ENCODE results near the gene BAIAP2L1.

The BAIAP2L1 gene

DNA sequence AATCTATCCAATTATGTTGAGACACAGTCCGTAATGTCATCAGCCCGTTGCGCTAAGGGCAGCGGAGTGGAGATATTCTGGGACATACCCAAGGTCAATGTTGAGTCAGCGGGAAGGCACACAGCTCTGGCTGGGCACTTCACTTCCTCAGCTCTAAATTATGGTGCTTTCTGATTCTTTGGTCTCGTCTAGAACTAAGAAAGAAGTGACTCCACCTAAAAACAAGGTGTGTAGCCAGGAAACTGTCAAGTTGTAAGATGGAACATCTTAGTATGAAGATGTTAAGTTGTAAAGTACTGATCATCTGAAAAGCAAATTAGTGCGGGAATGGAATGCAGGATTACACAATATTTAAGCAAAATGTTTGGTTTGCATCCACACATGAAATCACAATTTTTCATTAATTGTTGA lies 43.1 kb downstream of the BAIAP2L1 start:
- DNase-seq: no peak

DNA sequence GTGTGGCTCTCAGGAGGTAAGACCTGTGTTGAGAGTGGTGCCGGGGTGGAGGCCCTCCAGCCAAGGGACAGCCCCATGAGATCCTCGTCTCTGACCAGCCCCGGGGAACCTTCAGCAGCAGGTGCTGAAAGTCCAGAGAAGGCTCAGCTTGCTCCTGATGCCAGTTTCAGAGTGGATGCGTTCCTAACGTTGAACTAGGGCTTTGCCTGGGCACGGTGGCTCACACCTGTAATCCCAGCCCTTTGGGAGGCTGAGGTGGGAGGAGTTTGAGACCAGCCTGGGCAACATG lies 45.7 kb downstream of the BAIAP2L1 start:
- no peak for DNase-seq

GRCh38 chr7:98354511-98355249 lies 46.2 kb downstream of the BAIAP2L1 start:
- DNase-seq: no peak

GRCh38 chr7:98354052-98354451 lies 46.8 kb downstream of the BAIAP2L1 start:
- DNase-seq: no peak

DNA sequence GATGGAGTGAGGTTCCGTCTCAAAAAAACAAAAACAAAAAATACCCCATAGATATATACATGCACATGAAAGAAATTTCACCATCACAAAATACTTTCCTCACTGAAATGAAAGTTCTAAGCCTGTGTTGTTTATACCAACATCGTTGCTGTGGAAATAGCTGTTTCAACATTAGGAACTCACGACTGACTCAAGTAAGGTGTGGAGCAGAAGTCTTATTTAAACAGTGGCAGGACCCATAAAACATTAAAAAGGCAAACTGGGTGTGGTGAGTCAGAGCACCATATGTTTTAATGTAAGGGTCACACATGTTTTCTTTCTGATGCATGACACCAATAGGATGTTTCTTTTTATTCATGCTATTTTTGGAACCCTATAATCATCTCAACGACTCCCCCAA lies 48.3 kb downstream of the BAIAP2L1 start:
- DNase-seq: no peak

- no peak for DNase-seq
Observed at GRCh38 chr7:98351136-98351535, 49.8 kb downstream of the BAIAP2L1 start.

- DNase-seq: no peak
Observed at GRCh38 chr7:98348726-98349474, 52.0 kb downstream of the BAIAP2L1 start.

DNA sequence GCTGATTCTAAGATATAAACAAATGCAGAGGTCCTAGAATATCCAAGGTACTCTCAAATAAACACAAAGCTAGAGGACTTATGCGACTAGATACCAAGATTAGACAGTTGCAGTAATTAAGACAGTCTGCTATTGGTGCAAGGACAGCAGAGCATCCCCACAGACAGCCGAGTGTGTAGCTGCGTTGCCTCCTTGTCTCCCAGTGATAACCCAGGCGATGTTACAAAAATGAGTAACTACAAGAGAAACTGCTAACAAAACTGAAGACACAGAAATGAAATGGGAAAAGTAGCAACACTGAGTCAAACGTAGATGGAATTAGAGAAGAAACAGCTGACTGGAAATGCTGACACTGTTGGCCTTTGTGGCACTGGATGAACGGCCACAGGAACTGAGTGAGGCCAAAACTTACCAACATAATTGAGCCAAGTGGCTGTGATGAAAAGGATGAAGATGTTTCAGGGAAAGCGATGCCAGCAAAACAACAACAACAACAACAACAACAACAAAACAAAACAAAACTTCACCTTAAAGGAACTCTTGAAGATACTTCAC lies 54.3 kb downstream of the BAIAP2L1 start:
- no peak for DNase-seq

- no peak for DNase-seq
Observed at GRCh38 chr7:98341106-98341505, 59.8 kb downstream of the BAIAP2L1 start.

DNA sequence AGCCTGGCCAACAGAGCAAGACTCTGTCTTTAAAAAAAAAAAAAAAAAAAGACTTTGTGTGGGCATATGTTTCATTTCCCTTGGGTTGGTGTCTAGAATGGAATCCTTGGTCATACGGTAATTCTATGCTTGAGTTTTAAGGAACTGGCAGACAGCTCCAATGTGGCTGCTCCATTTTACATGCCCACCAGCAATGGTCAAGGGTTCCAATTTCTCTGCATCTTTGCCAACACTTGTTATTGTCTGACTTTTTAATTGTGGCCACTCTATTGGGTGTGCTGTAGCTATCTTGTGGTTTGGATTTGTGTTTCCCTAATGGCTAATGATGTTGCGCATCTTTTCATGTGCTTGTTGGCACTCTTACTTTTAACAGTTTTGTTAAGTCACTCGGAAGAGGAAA lies 61.8 kb downstream of the BAIAP2L1 start:
- DNase-seq: no peak

GRCh38 chr7:98338441-98338840 lies 62.4 kb downstream of the BAIAP2L1 start:
- DNase-seq: no peak

GRCh38 chr7:98335411-98335977 lies 65.4 kb downstream of the BAIAP2L1 start:
- no peak for DNase-seq

DNA sequence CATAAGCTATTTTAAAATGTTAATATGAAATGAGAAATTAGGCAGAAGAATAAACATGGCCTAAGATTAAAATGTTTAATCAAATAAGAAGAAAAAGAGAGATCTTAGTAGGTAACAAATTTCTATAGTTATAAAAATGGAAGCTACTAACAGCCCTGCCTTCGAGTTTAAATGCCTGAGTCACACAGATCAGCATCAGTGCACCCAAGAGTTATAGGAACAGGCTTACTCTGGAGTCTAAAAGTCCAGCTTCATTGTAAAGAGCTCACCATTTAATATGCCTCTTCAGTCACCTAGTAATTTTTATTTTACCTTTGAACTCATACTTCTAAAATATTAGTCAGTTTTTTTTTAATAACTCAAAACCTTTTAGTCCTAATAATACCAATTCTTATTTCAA lies 66.8 kb downstream of the BAIAP2L1 start:
- no peak for DNase-seq

- DNase-seq: no peak
Observed at GRCh38 chr7:98330926-98331529, 69.9 kb downstream of the BAIAP2L1 start.

DNA sequence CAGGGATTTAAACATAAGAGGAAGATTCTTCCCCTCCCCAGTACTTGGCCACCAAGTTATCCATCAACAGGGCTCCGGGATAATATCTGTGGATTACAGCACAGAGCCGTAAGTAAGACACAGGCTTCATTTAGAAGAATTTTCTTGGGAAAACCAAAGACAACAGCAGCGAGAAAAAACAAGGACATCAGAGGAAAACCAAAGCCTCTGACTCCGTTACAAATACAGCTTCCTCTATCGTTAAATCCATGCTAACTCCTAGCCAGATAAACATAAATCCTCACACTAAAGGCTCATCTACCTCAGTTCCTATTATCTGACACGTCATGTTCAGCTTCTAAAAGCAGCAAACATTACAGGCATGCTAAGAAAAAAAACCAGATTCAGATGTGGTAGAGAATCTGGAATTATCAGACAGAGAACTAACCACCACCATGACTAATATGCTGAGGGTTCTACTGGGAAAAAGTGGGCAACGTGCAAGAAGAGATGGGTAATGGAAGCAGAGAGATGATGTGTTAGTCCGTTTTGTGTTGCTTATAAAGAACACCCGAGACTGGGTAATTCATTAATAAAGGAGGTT lies 71.0 kb downstream of the BAIAP2L1 start:
- DNase-seq: no peak

- no peak for DNase-seq
Observed at GRCh38 chr7:98329100-98329790, 71.6 kb downstream of the BAIAP2L1 start.

DNA sequence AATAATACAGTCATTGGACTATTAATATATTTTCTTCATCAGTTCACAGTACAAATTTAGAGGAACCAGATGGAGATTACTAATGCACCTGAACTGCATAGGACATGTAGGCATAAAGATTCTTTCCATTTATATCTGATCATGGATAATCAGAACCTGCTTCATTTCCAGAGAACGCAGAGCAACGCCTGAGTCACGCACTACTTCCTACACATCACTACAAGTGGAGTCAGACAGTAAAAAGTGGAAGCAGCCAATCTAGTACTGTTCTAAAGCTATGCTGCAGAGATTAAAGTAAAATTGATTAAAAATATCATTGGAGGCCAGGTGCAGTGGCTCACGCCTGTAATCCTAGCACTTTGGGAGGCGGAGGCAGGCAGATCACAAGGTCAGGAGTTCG lies 76.1 kb downstream of the BAIAP2L1 start:
- no peak for DNase-seq

DNA sequence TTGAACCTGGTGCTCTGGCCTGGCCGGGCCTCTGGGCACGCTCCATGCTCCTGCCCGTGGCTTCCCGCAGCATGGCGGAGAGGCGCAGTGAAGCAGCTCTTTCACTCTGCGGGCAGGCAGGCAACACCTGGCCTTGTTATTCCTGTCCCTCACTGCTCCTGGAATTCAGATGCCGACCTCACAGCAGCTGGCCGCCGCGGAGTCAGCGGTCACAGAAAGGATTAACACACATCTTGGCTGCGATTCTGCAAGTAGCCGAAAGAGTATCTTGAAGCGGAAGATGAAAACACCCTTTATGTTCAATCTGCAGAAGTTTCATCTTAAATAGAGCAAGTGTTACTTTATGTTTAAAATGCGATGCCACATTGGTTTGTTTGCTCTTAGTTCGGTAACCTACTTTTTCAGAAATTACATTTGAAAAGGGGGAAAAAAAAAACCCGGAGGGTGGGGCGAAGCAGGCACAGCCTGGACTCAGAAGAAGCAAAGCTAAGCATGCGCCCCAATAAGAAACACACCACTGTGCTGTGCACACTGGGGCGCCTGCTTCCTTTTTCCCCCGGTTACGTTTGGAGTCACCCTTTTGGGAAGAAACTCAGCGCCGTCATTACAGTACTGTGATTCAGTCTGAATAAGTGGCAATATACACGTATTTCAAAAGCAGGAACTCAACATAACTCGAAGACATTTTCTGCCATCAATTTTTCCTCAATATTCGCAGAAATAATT lies 77.1 kb downstream of the BAIAP2L1 start:
- no peak for DNase-seq

DNA sequence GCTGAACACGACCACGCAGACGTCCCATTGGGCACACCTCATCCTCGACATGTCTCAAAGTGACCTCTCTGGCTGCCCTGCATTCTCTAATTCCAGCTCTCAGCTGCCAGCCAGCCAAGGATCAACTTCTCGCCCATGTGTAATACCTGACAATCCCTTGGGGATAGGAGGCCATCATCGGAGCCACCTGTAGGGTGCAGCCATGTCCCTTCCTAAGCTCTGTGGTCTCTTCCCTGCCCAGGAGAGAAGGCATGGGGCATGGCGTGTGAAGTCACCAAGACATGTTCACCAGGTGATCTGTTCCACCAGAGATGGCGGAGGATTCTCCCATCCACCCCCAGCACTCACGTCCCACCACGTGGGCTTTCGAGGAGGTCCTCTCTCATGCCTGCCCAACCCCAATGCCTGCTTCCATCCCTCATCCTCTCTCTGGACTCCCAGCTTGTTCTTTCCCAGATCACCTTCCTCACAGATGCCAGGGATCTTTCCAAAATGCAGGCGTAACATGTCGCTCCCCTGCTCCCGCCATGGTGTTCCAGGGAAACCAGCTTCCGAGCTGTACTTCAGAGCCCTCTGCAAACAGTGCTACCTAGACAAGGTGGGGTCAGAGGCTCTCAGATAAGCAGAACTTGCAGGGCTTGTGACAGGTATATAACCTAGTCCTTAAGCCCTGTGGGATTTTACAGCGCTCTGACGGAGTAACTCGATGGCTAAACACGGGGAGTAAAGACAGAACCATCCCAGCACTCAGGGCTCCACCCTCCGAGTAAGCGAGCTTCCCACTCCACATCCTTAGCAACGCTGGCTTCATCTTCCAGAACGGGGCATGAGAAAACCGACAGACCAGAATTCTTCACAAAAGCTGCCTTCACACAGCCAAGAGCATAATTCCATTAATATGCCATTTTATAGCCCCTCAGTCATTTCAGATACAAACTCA lies 78.3 kb downstream of the BAIAP2L1 start:
- DNase-seq: no peak

GRCh38 chr7:98321301-98321700 lies 79.6 kb downstream of the BAIAP2L1 start:
- DNase-seq: no peak

DNA sequence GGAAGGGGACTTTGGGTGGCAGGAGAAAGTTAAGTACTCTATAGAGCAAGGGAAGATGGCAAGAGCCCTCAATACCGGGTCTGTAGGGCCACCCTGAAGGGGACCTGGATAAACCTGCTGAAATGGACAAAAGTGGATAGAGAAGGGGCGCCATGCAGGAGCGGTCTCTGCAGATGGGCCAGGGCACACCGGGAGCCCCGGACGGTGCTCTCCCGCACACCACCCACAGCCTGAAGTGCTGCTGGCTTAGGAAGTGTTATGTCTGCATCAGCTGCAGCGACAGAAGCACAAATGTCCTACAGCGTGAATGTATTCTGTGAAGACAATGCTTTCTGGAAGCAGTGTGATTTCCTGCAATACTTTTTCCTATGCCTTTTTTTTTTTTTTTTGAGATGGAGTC lies 81.7 kb downstream of the BAIAP2L1 start:
- DNase-seq: no peak
